ENCODE measurements around the gene HOXA10.

- TF ChIP-seq CTCF (IDR thresholded peaks at IDR 0.05; ENCODE audit: low read depth, low read length) = no peak
- no peak for TF ChIP-seq EZH2phosphoT487 (IDR thresholded peaks at IDR 0.05; ENCODE audit: low read depth)
Measured at GRCh38 chr7:27174874-27175625, 930 bp upstream of the HOXA10 start.
